Thymus (tissue), 11 donors: ENCODE measurements around the gene KCNMA1. TPM values are rescaled to one million over a fixed set of nuclear protein-coding genes. Genes with fewer than 3 reads are reported as not detected.

Experiments used
- DNase-seq, 9 donors: peaks; one replicate each; pipeline ENCODE4 v3.0.0-alpha.2; 2013; ENCODE audit warnings: low spot score in 9 of 9, low read depth in 6 of 9, missing footprints in 1 of 9
- H3K27ac ChIP-seq, 2 donors: one replicate each; pipeline ENCODE4 v1.5.1; 2013; ENCODE audit warnings: control low read depth in 1 of 2, low read depth in 1 of 2, low read length in 1 of 2, mild to moderate bottlenecking in 1 of 2, moderate library complexity in 1 of 2
- H3K27me3 ChIP-seq, 2 donors: one replicate each; pipeline ENCODE4 v1.5.1; 2013; ENCODE audit warnings: low read length in 1 of 2; ENCODE audit not compliant: control insufficient read depth in 2 of 2, insufficient read depth in 1 of 2
- H3K36me3 ChIP-seq, 2 donors: one replicate each; pipeline ENCODE4 v1.5.1; 2013; ENCODE audit warnings: low read length in 1 of 2, mild to moderate bottlenecking in 1 of 2, moderate library complexity in 1 of 2; ENCODE audit not compliant: control insufficient read depth in 2 of 2, insufficient read depth in 2 of 2
- H3K4me1 ChIP-seq, 2 donors: one replicate each; pipeline ENCODE4 v1.5.1; 2013; ENCODE audit warnings: low read length in 2 of 2; ENCODE audit not compliant: control insufficient read depth in 2 of 2, insufficient read depth in 2 of 2
- H3K4me3 ChIP-seq, 2 donors: one replicate each; pipeline ENCODE4 v1.5.1; 2013; ENCODE audit warnings: low read length in 2 of 2, control low read depth in 1 of 2, mild to moderate bottlenecking in 1 of 2
- H3K9me3 ChIP-seq, 2 donors: one replicate each; pipeline ENCODE4 v1.5.1; 2013; ENCODE audit warnings: low read length in 1 of 2, mild to moderate bottlenecking in 1 of 2; ENCODE audit not compliant: control insufficient read depth in 2 of 2, insufficient read depth in 1 of 2
- WGBS: extraction: QIAGEN DNeasy Blood & Tissue Kit; methylation state at CpG from one replicate; pipeline ENCODE4 v1.1.7; 2013; 5-methylcytosine and 5-hydroxymethylcytosine counted together
- polyA plus RNA-seq: library from polyadenylated mRNA; stranded (reverse); fragments of 200-250 nt; gene quantifications from one replicate; pipeline ENCODE4 v1.2.3, GENCODE V29; 2013
- total RNA-seq: library from RNA; stranded (reverse); fragments of 120-200 nt; gene quantifications from one replicate; pipeline ENCODE4 v1.2.4, GENCODE V29; 2013
- donor health status: healthy.

KCNMA1 gene
- total and polyA plus RNA-seq, 2 donors = 1.9 to 12.9 TPM

GRCh38 chr10:77357185-77357584, 280.4 kb downstream of the KCNMA1 start:
- Histone ChIP-seq H3K27ac (no peak overlapping the region), H3K36me3 (no peaks in the 10 kb centered on the region), H3K4me3 (no peak overlapping the region), H3K4me1 (no peaks in the 10 kb centered on the region), H3K9me3 (peaks cover 0 to 2% of the 10 kb centered on the region in 2 donors), H3K27me3 (no peaks in the 10 kb centered on the region)
- no peak for DNase-seq

- 72% methylated on average over 4 of the region's 4 CpGs for WGBS
- no peak for DNase-seq
These were observed 281.8 kb downstream of the KCNMA1 start for GRCh38 chr10:77355844-77356243.

GRCh38 chr10:77351386-77351785, 286.2 kb downstream of the KCNMA1 start:
- Histone ChIP-seq H3K4me3 (no peak overlapping the region), H3K27ac (no peak overlapping the region), H3K36me3 (no peaks in the 10 kb centered on the region), H3K9me3 (no peaks in the 10 kb centered on the region), H3K27me3 (no peaks in the 10 kb centered on the region), H3K4me1 (no peaks in the 10 kb centered on the region)
- DNase-seq = no peak

More at GRCh38 chr10:77355844-77356243, 281.8 kb downstream of the KCNMA1 start:
- peaks cover 0 to 2% of the 10 kb centered on the region in 2 donors for H3K9me3 ChIP-seq
- no peaks in the 10 kb centered on the region for H3K27me3 ChIP-seq
- no peaks in the 10 kb centered on the region for H3K4me1 ChIP-seq
- H3K36me3 ChIP-seq = no peaks in the 10 kb centered on the region
- H3K4me3 ChIP-seq = no peak overlapping the region
- H3K27ac ChIP-seq = no peak overlapping the region

- DNase-seq = no peak
- 84% methylated on average over 1 of the region's 1 CpG for WGBS
- Histone ChIP-seq H3K4me1 (no peaks in the 10 kb centered on the region), H3K27me3 (no peaks in the 10 kb centered on the region), H3K36me3 (no peaks in the 10 kb centered on the region), H3K27ac (no peak overlapping the region), H3K4me3 (no peak overlapping the region), H3K9me3 (no peaks in the 10 kb centered on the region)
These were observed 286.9 kb downstream of the KCNMA1 start for GRCh38 chr10:77350711-77351119.

- no peak for DNase-seq
- H3K36me3 ChIP-seq = no peaks in the 10 kb centered on the region
- no peak overlapping the region for H3K4me3 ChIP-seq
- 96% methylated on average over 1 of the region's 1 CpG for WGBS
- H3K9me3 ChIP-seq = no peaks in the 10 kb centered on the region
- H3K27me3 ChIP-seq = no peaks in the 10 kb centered on the region
- H3K27ac ChIP-seq = no peak overlapping the region
- no peaks in the 10 kb centered on the region for H3K4me1 ChIP-seq
These were observed 287.5 kb downstream of the KCNMA1 start for GRCh38 chr10:77350134-77350533.

- no peak for DNase-seq
- WGBS = 91% methylated on average over 2 of the region's 2 CpGs
These were observed 288.4 kb downstream of the KCNMA1 start for GRCh38 chr10:77349226-77349625.

GRCh38 chr10:77348751-77349150, 288.9 kb downstream of the KCNMA1 start:
- Histone ChIP-seq H3K4me1 (no peaks in the 10 kb centered on the region), H3K4me3 (no peak overlapping the region), H3K27ac (no peak overlapping the region), H3K9me3 (no peaks in the 10 kb centered on the region), H3K27me3 (no peaks in the 10 kb centered on the region), H3K36me3 (no peaks in the 10 kb centered on the region)
- DNase-seq = no peak
- WGBS = 90% methylated on average over 2 of the region's 2 CpGs

More at GRCh38 chr10:77349226-77349625, 288.4 kb downstream of the KCNMA1 start:
- no peaks in the 10 kb centered on the region for H3K27me3 ChIP-seq
- no peaks in the 10 kb centered on the region for H3K4me1 ChIP-seq
- no peak overlapping the region for H3K27ac ChIP-seq
- H3K36me3 ChIP-seq = no peaks in the 10 kb centered on the region
- H3K4me3 ChIP-seq = no peak overlapping the region
- no peaks in the 10 kb centered on the region for H3K9me3 ChIP-seq

GRCh38 chr10:77348082-77348481, 289.5 kb downstream of the KCNMA1 start:
- Histone ChIP-seq H3K36me3 (no peaks in the 10 kb centered on the region), H3K27ac (no peak overlapping the region), H3K9me3 (no peaks in the 10 kb centered on the region), H3K27me3 (no peaks in the 10 kb centered on the region), H3K4me3 (no peak overlapping the region), H3K4me1 (no peaks in the 10 kb centered on the region)
- 96% methylated on average over 6 of the region's 6 CpGs for WGBS
- no peak for DNase-seq

GRCh38 chr10:77347052-77347451, 290.6 kb downstream of the KCNMA1 start:
- DNase-seq = no peak
- WGBS = 49% methylated on average over 2 of the region's 2 CpGs
- H3K36me3 ChIP-seq = no peaks in the 10 kb centered on the region
- no peaks in the 10 kb centered on the region for H3K4me1 ChIP-seq
- no peaks in the 10 kb centered on the region for H3K27me3 ChIP-seq
- H3K27ac ChIP-seq = no peak overlapping the region
- H3K4me3 ChIP-seq = no peak overlapping the region
- no peaks in the 10 kb centered on the region for H3K9me3 ChIP-seq

GRCh38 chr10:77341055-77341454, 296.6 kb downstream of the KCNMA1 start:
- DNase-seq = no peak
- H3K27ac ChIP-seq = no peak overlapping the region
- WGBS = 77% methylated on average over 3 of the region's 3 CpGs
- no peaks in the 10 kb centered on the region for H3K9me3 ChIP-seq
- no peaks in the 10 kb centered on the region for H3K36me3 ChIP-seq
- no peak overlapping the region for H3K4me3 ChIP-seq
- H3K27me3 ChIP-seq = no peaks in the 10 kb centered on the region
- H3K4me1 ChIP-seq = no peaks in the 10 kb centered on the region
